ENCODE data around the gene BICDL1. TPM values are rescaled to one million over a fixed set of nuclear protein-coding genes. Genes with fewer than 3 reads are reported as not detected.
A peak's percentile ranks its signal among the peaks of the same experiment; 100 is the strongest.

Gene BICDL1
- total and polyA plus RNA-seq, 10 of the 15 experiments (the other 5 are each of a cell fraction or from before 2014, with no cell fraction given), result 0.72 to 12.3 (median 4.2) TPM

DNA sequence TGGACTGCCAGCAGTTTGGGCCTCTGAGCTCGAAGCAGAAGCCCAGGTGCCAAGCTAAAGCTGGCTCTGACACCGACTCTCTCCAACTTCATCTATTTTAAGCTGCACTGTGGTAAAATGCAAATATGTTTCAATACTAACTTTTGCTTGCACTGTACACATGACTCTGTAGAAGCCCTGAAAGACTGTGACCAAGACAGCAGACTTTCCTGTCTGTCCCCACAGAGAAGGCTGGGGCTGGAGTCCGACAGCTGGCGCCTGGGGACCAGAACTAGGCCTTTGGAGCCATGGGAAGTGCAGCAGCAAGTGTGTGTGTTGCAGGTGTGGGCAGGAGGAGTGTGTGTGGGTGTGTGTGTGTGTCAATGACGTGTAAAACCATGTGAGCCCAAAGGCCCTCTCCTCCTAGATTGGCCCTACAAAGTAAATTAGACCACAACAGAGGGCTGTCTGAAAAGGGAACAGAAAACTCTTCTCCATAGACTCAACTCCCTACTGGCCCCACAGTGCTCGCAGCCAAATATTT lies 143.9 kb downstream of the BICDL1 start (continued):
- TF ChIP-seq NR2C2 (IDR thresholded peaks at IDR 0.05; ENCODE audit: borderline replicate concordance, control insufficient read depth, insufficient read length, low read depth) (no peak), NR2F1 (conservative IDR thresholded peaks at IDR 0.05) (0 out of 2 replicates have a peak, but pooled peaks have one; percentile 12), CREM (IDR thresholded peaks at IDR 0.05; ENCODE audit: low read depth) (peak; percentile 76), SIN3A (IDR thresholded peaks at IDR 0.05; ENCODE audit: low read depth, low read length) (0 out of 2 replicates have a peak, but pooled peaks have one; percentile 38), PKNOX1 (IDR thresholded peaks at IDR 0.05) (0 out of 2 replicates have a peak, but pooled peaks have one; percentile 14), POU2F2 (IDR thresholded peaks at IDR 0.05; ENCODE audit: borderline replicate concordance, low read depth, low read length) (peak; percentile 98), SKIL (IDR thresholded peaks at IDR 0.05; ENCODE audit: low read depth, poor library complexity, severe bottlenecking) (peak; percentile 91), BCLAF1 (IDR thresholded peaks at IDR 0.05) (no peak), RAD21 (IDR thresholded peaks at IDR 0.05; ENCODE audit: insufficient read depth, low read depth, low read length) (no peak), TAF1 (IDR thresholded peaks at IDR 0.05; ENCODE audit: borderline replicate concordance, low read depth, low read length) (peak; percentile 16; the same call in 1 of the 2 replicates), TCF7 (IDR thresholded peaks at IDR 0.05; ENCODE audit: borderline replicate concordance) (no peak), ZBTB33 (IDR thresholded peaks at IDR 0.05) (no peak), CREB1 (IDR thresholded peaks at IDR 0.05; ENCODE audit: low read depth) (peak; percentile 86), EP300 (IDR thresholded peaks at IDR 0.05; ENCODE audit: borderline replicate concordance in 1 of 2, control insufficient read depth in 1 of 2, low read depth in 2 of 2, low read length in 2 of 2) (peak; percentile 51 to 58; a peak in 2 of 4 replicates), MXI1 (IDR thresholded peaks at IDR 0.05; ENCODE audit: low read depth, low read length) (peak; percentile 51; the same call in 1 of the 2 replicates), POLR2AphosphoS2 (IDR thresholded peaks at IDR 0.05; ENCODE audit: low read depth, low read length) (no peak; the same call in none of the 2 replicates), ZNF24 (IDR thresholded peaks at IDR 0.05) (no peak), SPI1 (IDR thresholded peaks at IDR 0.05; ENCODE audit: borderline replicate concordance, insufficient read depth, low read depth, low read length) (peak; percentile 88), CBFB (IDR thresholded peaks at IDR 0.05; ENCODE audit: low read depth) (peak; percentile 64; the same call in 1 of the 2 replicates), RCOR1 (conservative IDR thresholded peaks at IDR 0.05; ENCODE audit: low read depth, low read length) (0 out of 2 replicates have a peak, but pooled peaks have one; percentile 58)
- TF ChIP-seq, protein P1, sequence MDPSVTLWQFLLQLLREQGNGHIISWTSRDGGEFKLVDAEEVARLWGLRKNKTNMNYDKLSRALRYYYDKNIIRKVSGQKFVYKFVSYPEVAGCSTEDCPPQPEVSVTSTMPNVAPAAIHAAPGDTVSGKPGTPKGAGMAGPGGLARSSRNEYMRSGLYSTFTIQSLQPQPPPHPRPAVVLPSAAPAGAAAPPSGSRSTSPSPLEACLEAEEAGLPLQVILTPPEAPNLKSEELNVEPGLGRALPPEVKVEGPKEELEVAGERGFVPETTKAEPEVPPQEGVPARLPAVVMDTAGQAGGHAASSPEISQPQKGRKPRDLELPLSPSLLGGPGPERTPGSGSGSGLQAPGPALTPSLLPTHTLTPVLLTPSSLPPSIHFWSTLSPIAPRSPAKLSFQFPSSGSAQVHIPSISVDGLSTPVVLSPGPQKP (IDR thresholded peaks at IDR 0.05; ENCODE audit: low read depth, low read length), result no peak
